NCI-H2107 treated with DMSO at 0.1 percent for 48 hours (cell line): ENCODE measurements around the gene NAA40.

Source experiments
- DNase-seq: peaks from one replicate; lab custom pipeline; 2025; ENCODE audit not compliant: unreplicated experiment; lab: John Stamatoyannopoulos, UW

NAA40 gene

DNA sequence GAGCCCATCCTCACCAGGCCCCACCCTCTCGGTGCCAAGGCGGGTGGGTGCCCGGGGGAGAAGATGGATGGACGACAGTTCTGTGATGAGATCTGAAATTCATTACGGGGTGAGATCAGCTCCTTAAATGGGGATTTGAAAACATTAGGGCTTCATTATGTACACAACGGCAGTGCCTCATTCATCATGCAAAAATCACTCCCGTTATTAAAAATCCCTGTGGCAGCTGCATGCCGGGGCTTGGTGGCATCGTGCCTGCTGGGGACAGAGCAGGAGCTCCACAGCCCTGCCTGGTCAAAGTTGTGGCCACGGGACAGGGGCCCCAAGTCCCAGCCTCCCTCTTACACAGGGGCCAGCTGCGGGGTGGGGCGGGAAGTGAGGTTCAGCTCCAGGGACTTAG lies 67.6 kb downstream of the NAA40 start:
- no peak for DNase-seq
